ENCODE data around the gene DDX47.
"Not testable (repeated sequence)": the region's sequence is repeated elsewhere in the genome, so short reads cannot be mapped to it uniquely, and the experiment has no call there.

Gene DDX47

GRCh38 chr12:12797794-12798152 is 15.4 kb upstream of the DDX47 start:
- DNase-seq, result no peak

DNA sequence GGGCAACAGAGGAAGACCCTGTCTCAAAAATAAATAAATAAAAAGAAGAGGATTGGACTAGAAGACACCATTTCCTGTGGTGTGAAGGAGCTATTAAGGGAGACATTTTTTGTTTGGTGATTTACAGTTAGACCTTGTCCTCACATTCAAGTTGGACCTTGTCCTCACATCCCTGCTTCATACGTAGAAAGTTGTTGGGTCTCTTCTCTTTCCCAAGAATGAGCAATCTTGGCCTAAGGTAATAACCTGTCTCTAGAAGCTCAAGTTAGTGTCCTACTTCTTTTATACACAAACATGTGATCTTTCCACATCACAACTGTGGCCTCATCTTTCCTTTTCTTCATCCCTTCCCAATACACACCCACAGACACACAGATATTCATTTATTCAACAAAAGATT is 14.7 kb upstream of the DDX47 start:
- no peak for DNase-seq

GRCh38 chr12:12799163-12799920 is 13.8 kb upstream of the DDX47 start:
- no peak for DNase-seq

GRCh38 chr12:12800406-12801180 is 12.6 kb upstream of the DDX47 start:
- DNase-seq, result no peak

GRCh38 chr12:12801656-12802055 is 11.5 kb upstream of the DDX47 start:
- DNase-seq, result not testable (repeated sequence)

- DNase-seq, result no peak
Measured at GRCh38 chr12:12803186-12803585, 10.0 kb upstream of the DDX47 start.

GRCh38 chr12:12804011-12804410 is 9.1 kb upstream of the DDX47 start:
- no peak for DNase-seq

GRCh38 chr12:12804432-12804886 is 8.7 kb upstream of the DDX47 start:
- no peak for DNase-seq

- DNase-seq, result no peak
Measured at GRCh38 chr12:12806784-12807516, 6.2 kb upstream of the DDX47 start.

- DNase-seq, result not testable (repeated sequence)
Measured at GRCh38 chr12:12807517-12807903, 5.6 kb upstream of the DDX47 start.

DNA sequence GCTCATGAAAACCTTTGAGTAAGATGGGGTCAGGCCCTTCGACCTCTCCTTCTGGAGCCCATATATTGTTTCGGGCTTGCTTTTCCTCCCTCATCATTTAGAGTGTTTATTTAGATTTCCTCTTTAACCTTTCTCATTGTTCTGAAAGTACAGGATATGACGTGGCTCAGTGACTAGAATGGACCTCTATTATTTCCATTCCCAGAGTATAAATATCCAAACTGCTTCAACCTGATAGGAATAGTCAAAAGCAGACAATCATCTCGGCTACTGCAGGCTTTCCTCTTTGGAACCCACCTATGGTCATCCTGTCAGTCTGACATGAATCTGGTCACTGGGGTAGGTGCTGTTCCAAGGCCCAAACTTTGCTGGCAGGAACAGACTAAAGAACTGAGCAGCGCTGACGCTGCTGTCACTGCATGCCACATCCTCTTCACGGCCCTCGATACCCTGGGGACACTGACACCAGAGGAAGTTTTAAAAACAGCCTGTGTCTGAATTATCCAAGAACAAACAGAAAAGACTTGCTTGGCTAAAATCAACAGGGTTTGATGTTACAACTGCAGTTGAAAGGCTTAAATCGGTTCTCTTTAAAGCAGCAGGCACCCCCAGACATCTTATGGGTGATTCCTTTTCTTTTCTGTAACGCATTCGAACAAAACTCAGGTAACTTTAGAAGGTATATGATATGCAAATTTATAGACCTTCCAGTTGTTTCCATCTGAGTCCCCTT is 5.0 kb upstream of the DDX47 start:
- no peak for DNase-seq

- no peak for DNase-seq
Measured at GRCh38 chr12:12810553-12811021, 2.6 kb upstream of the DDX47 start.

DNA sequence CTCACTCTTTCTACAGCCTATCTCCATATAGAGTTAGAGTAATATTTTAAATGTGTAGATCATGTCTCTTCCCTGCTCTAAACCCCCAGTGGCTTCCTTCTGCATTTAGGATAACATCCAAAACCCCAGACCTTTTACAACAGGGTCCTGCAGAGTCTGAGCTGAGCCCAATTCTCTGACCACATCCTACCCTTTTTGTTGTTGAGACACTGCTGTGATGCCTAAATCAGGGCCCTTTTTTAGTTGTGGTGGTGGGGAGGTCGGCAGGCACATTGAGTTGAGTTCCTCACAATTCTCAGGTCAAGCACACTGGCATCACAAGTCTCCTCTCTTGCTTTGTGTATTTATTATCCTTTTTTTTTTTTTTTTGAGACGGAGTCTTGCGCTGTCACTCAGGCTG is 1.8 kb upstream of the DDX47 start:
- no peak for DNase-seq

GRCh38 chr12:12812174-12812573 is 972 bp upstream of the DDX47 start:
- no peak for DNase-seq

GRCh38 chr12:12812618-12813119 is 477 bp upstream of the DDX47 start:
- DNase-seq, result no peak

DNA sequence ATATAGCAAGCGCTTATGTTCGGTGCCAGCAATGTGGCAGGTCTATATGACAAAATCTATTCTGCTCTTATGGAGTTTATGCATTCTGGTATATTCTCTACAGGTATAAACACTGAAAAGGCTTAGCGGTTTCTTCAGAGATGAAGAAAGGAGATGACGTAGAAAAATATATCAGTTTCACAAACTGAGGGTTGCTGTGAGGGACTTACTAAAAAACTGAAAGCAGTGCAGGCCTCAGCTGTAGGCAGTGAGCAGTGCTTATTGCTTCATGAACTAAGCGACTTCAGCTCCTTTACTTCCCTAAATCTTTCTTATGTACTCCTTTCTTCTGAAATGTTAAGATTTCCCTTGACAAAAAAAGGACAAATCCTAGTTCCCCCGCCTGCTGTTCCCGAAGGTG is 4.5 kb downstream of the DDX47 start:
- no peak for DNase-seq

DNA sequence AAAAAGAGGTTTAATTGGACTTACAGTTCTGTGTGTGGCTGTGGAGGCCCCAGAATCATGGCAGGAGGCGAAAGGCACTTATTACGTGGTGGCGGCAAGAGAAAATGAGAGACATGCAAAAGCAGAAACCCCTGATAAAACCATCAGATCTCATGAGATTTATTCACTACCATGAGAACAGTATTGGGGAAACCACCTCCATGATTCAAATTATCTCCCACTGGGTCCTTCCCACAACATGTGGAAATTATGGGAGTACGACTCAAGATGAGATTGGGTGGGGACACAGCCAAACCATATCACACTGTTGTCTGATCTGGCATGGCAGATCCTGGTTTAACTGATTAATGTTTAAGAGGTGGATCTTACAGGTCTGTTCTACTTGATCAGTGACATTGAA is 5.6 kb downstream of the DDX47 start:
- DNase-seq, result no peak

DNA sequence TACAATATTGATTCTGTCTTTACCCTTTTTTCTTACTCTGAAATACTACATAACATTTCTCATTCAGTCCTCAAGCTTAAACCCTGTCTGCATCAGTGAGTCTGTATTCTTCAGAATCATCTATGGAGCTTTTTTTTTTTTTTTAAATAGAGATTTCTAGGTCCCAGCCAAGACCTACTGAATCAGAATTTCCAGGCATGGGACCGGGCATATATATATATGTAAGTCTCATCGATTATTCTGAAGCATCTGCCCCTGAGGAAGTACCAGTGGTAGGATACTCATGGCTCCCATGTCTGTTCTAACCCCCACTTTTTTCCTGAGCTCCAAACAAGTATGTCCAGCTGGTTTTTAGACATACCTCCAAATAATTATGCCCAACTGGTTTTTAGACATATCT is 6.1 kb downstream of the DDX47 start:
- DNase-seq, result no peak

GRCh38 chr12:12819752-12820311 is 6.7 kb downstream of the DDX47 start:
- no peak for DNase-seq

DNA sequence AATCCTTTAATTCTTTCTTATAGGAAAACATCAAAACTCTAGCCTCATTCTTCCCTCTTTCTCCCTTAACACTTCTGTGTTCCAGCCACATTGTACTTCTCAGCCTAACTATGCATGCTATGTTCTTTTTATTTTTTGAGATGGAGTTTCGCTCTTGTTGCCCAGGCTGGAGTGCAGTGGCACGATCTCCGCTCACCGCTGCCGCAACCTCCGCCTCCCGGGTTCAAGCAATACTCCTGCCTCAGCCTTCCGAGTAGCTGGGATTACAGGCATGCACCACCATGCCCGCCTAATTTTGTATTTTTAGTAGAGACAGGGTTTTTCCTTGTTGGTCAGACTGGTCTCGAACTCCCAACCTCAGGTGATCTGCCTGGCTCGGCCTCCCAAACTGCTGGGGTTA is 7.2 kb downstream of the DDX47 start:
- DNase-seq, result not testable (repeated sequence)

DNA sequence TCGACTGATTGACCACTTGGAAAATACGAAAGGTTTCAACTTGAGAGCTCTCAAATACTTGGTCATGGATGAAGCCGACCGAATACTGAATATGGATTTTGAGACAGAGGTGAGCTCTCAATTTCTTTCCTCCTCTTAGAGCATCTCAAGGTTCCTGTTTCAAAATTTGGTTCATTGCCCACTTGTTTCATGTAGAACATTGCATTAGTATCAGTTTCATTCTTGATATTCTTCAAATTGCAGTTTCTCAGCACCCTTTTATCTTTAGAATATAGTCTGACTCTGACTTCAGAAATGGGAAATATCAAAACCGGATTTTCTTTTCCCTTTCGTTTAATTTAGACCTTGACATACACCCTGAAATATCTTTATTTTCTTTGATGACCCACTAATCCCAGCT is 8.8 kb downstream of the DDX47 start:
- DNase-seq, result no peak

GRCh38 chr12:12822886-12823285 is 9.7 kb downstream of the DDX47 start:
- no peak for DNase-seq

All from activated gamma-delta T cell (primary cell).